H9 (cell line): ENCODE data around the gene PKP1. TPM values are rescaled to one million over a fixed set of nuclear protein-coding genes. Genes with fewer than 3 reads are reported as not detected.

Experiments
- DNase-seq: peaks from one replicate; pipeline ENCODE4 v3.0.0-alpha.2; 2017
- H2AFZ ChIP-seq: one replicate; pipeline ENCODE4 v1.6.1; 2013; ENCODE audit warnings: mild to moderate bottlenecking, low read length, control low read depth, moderate library complexity
- H2AK5ac ChIP-seq: 2 replicates; pipeline ENCODE4 v1.6.1; 2013; ENCODE audit warnings: low read length, control low read depth, mixed read lengths; ENCODE audit not compliant: insufficient read length
- H2BK120ac ChIP-seq: one replicate; pipeline ENCODE4 v1.6.1; 2013; ENCODE audit warnings: low read depth, mild to moderate bottlenecking, low read length, control low read depth, inconsistent platforms; ENCODE audit not compliant: poor library complexity, severe bottlenecking
- H2BK12ac ChIP-seq: 2 replicates; pipeline ENCODE4 v1.6.1; 2013; ENCODE audit warnings: low read length, control low read depth, mixed read lengths, low read depth; ENCODE audit not compliant: insufficient read length
- H2BK15ac ChIP-seq: 2 replicates; pipeline ENCODE4 v1.6.1; 2013; ENCODE audit warnings: low read depth, low read length, control low read depth
- H2BK20ac ChIP-seq: one replicate; pipeline ENCODE4 v1.6.1; 2013; ENCODE audit warnings: low read depth, mild to moderate bottlenecking, low read length, control low read depth, inconsistent platforms; ENCODE audit not compliant: poor library complexity, severe bottlenecking
- H2BK5ac ChIP-seq: 2 replicates; pipeline ENCODE4 v1.6.1; 2013; ENCODE audit warnings: low read length, control low read depth, mixed read lengths; ENCODE audit not compliant: insufficient read length
- H3K14ac ChIP-seq: 2 replicates; pipeline ENCODE4 v1.6.1; 2013; ENCODE audit warnings: low read length, control low read depth; ENCODE audit not compliant: insufficient read depth
- H3K18ac ChIP-seq: 2 replicates; pipeline ENCODE4 v1.6.1; 2013; ENCODE audit warnings: low read depth, mild to moderate bottlenecking, mixed read lengths, low read length, control low read depth; ENCODE audit not compliant: insufficient read length
- H3K23ac ChIP-seq: 2 replicates; pipeline ENCODE4 v1.6.1; 2013; ENCODE audit warnings: low read length, control low read depth, mixed read lengths, low read depth; ENCODE audit not compliant: insufficient read length
- H3K23me2 ChIP-seq: 2 replicates; pipeline ENCODE4 v1.6.1; 2013; ENCODE audit warnings: low read depth, mild to moderate bottlenecking, mixed read lengths, low read length, control low read depth; ENCODE audit not compliant: insufficient read length, poor library complexity, severe bottlenecking
- H3K27ac ChIP-seq: 2 replicates; pipeline ENCODE4 v1.5.1; 2013; ENCODE audit warnings: low read length, control low read depth, mixed read lengths, low read depth; ENCODE audit not compliant: insufficient read length
- H3K27me3 ChIP-seq: 2 replicates; pipeline ENCODE4 v1.6.1; 2013; ENCODE audit warnings: low read length, control low read depth, inconsistent platforms; ENCODE audit not compliant: insufficient read depth
- H3K4ac ChIP-seq: 2 replicates; pipeline ENCODE4 v1.6.1; 2013; ENCODE audit warnings: low read depth, mild to moderate bottlenecking, control low read depth, inconsistent platforms, low read length, moderate library complexity
- H3K4me1 ChIP-seq: 2 replicates; pipeline ENCODE4 v1.6.1; 2013; ENCODE audit warnings: low read length, control low read depth, inconsistent platforms; ENCODE audit not compliant: insufficient read depth
- H3K4me2 ChIP-seq: 2 replicates; pipeline ENCODE4 v1.6.1; 2013; ENCODE audit warnings: low read length, control low read depth, mixed read lengths; ENCODE audit not compliant: insufficient read length, insufficient read depth
- H3K56ac ChIP-seq: 2 replicates; pipeline ENCODE4 v1.6.1; 2013; ENCODE audit warnings: low read depth, mild to moderate bottlenecking, mixed read lengths, low read length, control low read depth; ENCODE audit not compliant: insufficient read length
- H3K79me1 ChIP-seq: 2 replicates; pipeline ENCODE4 v1.6.1; 2013; ENCODE audit warnings: low read depth, mild to moderate bottlenecking, moderate library complexity, low read length, control low read depth, inconsistent platforms; ENCODE audit not compliant: insufficient read depth, poor library complexity, severe bottlenecking
- H3K79me2 ChIP-seq: 2 replicates; pipeline ENCODE4 v1.6.1; 2013; ENCODE audit warnings: low read length, control low read depth, inconsistent platforms; ENCODE audit not compliant: insufficient read depth
- H3K9ac ChIP-seq: 2 replicates; pipeline ENCODE4 v1.6.1; 2013; ENCODE audit warnings: low read length, control low read depth, mixed read lengths; ENCODE audit not compliant: insufficient read length; ENCODE audit errors: extremely low read depth
- H3K9me3 ChIP-seq: one replicate; pipeline ENCODE4 v1.6.1; 2013; ENCODE audit warnings: low read depth, low read length, inconsistent platforms; ENCODE audit not compliant: control insufficient read depth
- H3T11ph ChIP-seq: one replicate; pipeline ENCODE4 v1.6.1; 2013; ENCODE audit warnings: mild to moderate bottlenecking, low read length, control low read depth, inconsistent platforms
- H4K20me1 ChIP-seq: one replicate; pipeline ENCODE4 v1.6.1; 2013; ENCODE audit not compliant: control insufficient read depth, insufficient read length, insufficient read depth
- H4K5ac ChIP-seq: 2 replicates; pipeline ENCODE4 v1.6.1; 2013; ENCODE audit warnings: low read depth, mild to moderate bottlenecking, mixed read lengths, low read length, control low read depth; ENCODE audit not compliant: insufficient read length
- H4K8ac ChIP-seq: replicated peaks from 2 replicates; pipeline ENCODE4 v1.6.1; 2013; ENCODE audit warnings: low read length, control low read depth, mixed read lengths, low read depth; ENCODE audit not compliant: insufficient read length
- H4K91ac ChIP-seq: 2 replicates; pipeline ENCODE4 v1.6.1; 2013; ENCODE audit warnings: low read depth, mild to moderate bottlenecking, moderate library complexity, mixed read lengths, low read length, control low read depth; ENCODE audit not compliant: insufficient read length
- H3K27ac Mint-ChIP-seq, 3 experiments: 2 replicates in 2 of 3; 3 replicates in 1 of 3; pipeline ENCODE4 v1.8.0; 2020 to 2021; ENCODE audit warnings: mixed read lengths in 3 of 3, mild to moderate bottlenecking in 1 of 3, moderate library complexity in 1 of 3
- H3K27me3 Mint-ChIP-seq: 2 replicates; pipeline ENCODE4 v1.8.0; 2021; ENCODE audit warnings: low read depth, mild to moderate bottlenecking, moderate library complexity, mixed read lengths
- H3K36me3 Mint-ChIP-seq, 3 experiments: 2 replicates in 2 of 3; 3 replicates in 1 of 3; pipeline ENCODE4 v1.8.0; 2020 to 2021; ENCODE audit warnings: low read depth in 3 of 3, mixed read lengths in 3 of 3; ENCODE audit not compliant: insufficient read depth in 1 of 3
- H3K4me1 Mint-ChIP-seq, 2 experiments: 2 replicates each; pipeline ENCODE4 v1.8.0; 2020; ENCODE audit warnings: mixed read lengths in 2 of 2
- H3K4me3 Mint-ChIP-seq, 2 experiments: 2 replicates in 1 of 2; 3 replicates in 1 of 2; pipeline ENCODE4 v1.8.0; 2020 to 2021; ENCODE audit warnings: mild to moderate bottlenecking in 2 of 2, mixed read lengths in 2 of 2, moderate library complexity in 1 of 2
- H3K9me3 Mint-ChIP-seq, 2 experiments: 2 replicates in 1 of 2; 3 replicates in 1 of 2; pipeline ENCODE4 v1.8.0; 2020; ENCODE audit warnings: mild to moderate bottlenecking in 2 of 2, mixed read lengths in 2 of 2, moderate library complexity in 1 of 2
- CTCF ChIP-seq: fragments of 200-600 bp; sonication (generic); conservative IDR thresholded peaks from 3 replicates; pipeline ENCODE4 v1.8.0; 2021; ENCODE audit warnings: antibody characterized with exemption, mild to moderate bottlenecking
- WGBS: extraction: QIAGEN DNeasy Blood & Tissue Kit; methylation state at CpG from one replicate; pipeline ENCODE4 v1.1.7; 2013; ENCODE audit warnings: missing lambda C conversion rate, low lambda C conversion rate, mixed read lengths; ENCODE audit not compliant: insufficient read length; ENCODE audit errors: extremely low coverage; 5-methylcytosine and 5-hydroxymethylcytosine counted together
- total RNA-seq: library from RNA; stranded (reverse); gene quantifications from 2 replicates; pipeline ENCODE4 v1.2.1, GENCODE V29; 2021

Gene PKP1
- total RNA-seq, 1 experiment from 2014 or later, result 0.09 TPM

GRCh38 chr1:201268604-201269151, 14.6 kb upstream of the PKP1 start:
- no peaks in the 10 kb centered on the region for H3K23me2 ChIP-seq
- no peak overlapping the region for H2BK120ac ChIP-seq
- no peak overlapping the region for H4K91ac ChIP-seq
- Mint-ChIP-seq H3K36me3 (no peaks in the 10 kb centered on the region), H3K27ac (no peak overlapping the region), H3K4me1 (peaks cover 5% of the 10 kb centered on the region in 2 experiments; a peak in 3 of 4 replicates), H3K4me3 (no peak overlapping the region), H3K9me3 (no peaks in the 10 kb centered on the region), H3K27me3 (peaks cover 46% of the 10 kb centered on the region)
- H3K27ac ChIP-seq, result no peak overlapping the region
- no peaks in the 10 kb centered on the region for H3K79me2 ChIP-seq
- H2BK12ac ChIP-seq, result no peak overlapping the region
- no peaks in the 10 kb centered on the region for H4K20me1 ChIP-seq
- H3K14ac ChIP-seq, result no peak overlapping the region; the same call in 1 of the 2 replicates
- no peak overlapping the region for H2AK5ac ChIP-seq
- no peaks in the 10 kb centered on the region for H3K4me1 ChIP-seq
- no peak overlapping the region for H3K23ac ChIP-seq
- H2BK15ac ChIP-seq, result no peak overlapping the region
- no peak overlapping the region for H3K18ac ChIP-seq
- no peak for TF ChIP-seq CTCF
- H3K56ac ChIP-seq, result no peak overlapping the region
- H2BK20ac ChIP-seq, result no peak overlapping the region
- no peaks in the 10 kb centered on the region for H3K79me1 ChIP-seq
- H3K4ac ChIP-seq, result no peak overlapping the region
- H3K27me3 ChIP-seq, result no peaks in the 10 kb centered on the region
- no peak overlapping the region for H3K4me2 ChIP-seq
- H4K5ac ChIP-seq, result no peak overlapping the region
- no peak for DNase-seq
- H2BK5ac ChIP-seq, result no peak overlapping the region
- no peak overlapping the region for H2AFZ ChIP-seq
- no peaks in the 10 kb centered on the region for H3K9me3 ChIP-seq
- no peak overlapping the region for H3K9ac ChIP-seq
- H4K8ac ChIP-seq, result no peak overlapping the region
- no CpG with 5 or more reads among the region's 12 CpGs for WGBS
- H3T11ph ChIP-seq, result no peak overlapping the region
